ENCODE data around the gene BCDIN3D. TPM values are rescaled to one million over a fixed set of nuclear protein-coding genes. Genes with fewer than 3 reads are reported as not detected.

Gene BCDIN3D
- total and polyA plus RNA-seq, 9 of the 15 experiments (the other 6 are each of a cell fraction or from before 2014, with no cell fraction given) = 3.7 to 6.9 (median 5.6) TPM

GRCh38 chr12:49864798-49865090, 21.8 kb upstream of the BCDIN3D start (continued):
- TF ChIP-seq CBX8 (IDR thresholded peaks at IDR 0.05; ENCODE audit: borderline replicate concordance, extremely low read depth, low read depth, low read length, poor library complexity, severe bottlenecking) = no peak
- TF ChIP-seq RFX5 (IDR thresholded peaks at IDR 0.05; ENCODE audit: low read depth, low read length) = no peak
- TF ChIP-seq FIP1L1 (IDR thresholded peaks at IDR 0.05; ENCODE audit: low read depth, low read length, poor library complexity, severe bottlenecking) = no peak
- no peak for TF ChIP-seq CREBBP (IDR thresholded peaks at IDR 0.05; ENCODE audit: low read depth, low read length)
- no peak for TF ChIP-seq PHF8 (IDR thresholded peaks at IDR 0.05; ENCODE audit: borderline replicate concordance, low read length)
- no peak for TF ChIP-seq CREB3L1 (IDR thresholded peaks at IDR 0.05; ENCODE audit: borderline replicate concordance, low read depth)
- TF ChIP-seq E2F5 (CRISPR knock-in tag; IDR thresholded peaks at IDR 0.05) = no peak
- TF ChIP-seq MAFK (IDR thresholded peaks at IDR 0.05; ENCODE audit: low read length) = no peak
